COLO668 (cell line): Measurements from ENCODE around the gene IL12RB2.
"Not testable (repeated sequence)": the region's sequence is repeated elsewhere in the genome, so short reads cannot be mapped to it uniquely, and the experiment has no call there.

Experiments
- DNase-seq: peaks from one replicate; lab custom pipeline; 2025; ENCODE audit not compliant: unreplicated experiment; lab: John Stamatoyannopoulos, UW

The IL12RB2 gene

DNA sequence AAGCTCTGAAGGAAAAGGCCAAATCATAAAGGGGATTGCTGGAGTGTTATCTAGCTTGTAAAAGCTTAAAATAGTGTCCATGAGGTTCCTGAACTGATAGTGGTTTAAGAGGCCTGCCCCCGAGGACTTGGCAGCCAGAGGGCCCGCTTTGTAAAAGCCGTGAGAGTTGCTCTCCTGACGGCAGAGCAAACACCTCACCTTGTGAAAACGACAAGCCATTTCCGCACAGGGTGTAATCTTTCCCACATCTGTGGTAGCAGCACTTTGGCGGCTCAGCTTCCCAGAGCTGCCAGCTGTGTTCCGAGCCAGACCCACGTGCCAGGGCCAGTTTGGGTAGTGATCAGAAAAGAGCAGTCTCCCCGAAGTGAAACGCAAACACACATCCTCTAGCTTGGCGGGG lies 85.6 kb downstream of the IL12RB2 start:
- no peak for DNase-seq

DNA sequence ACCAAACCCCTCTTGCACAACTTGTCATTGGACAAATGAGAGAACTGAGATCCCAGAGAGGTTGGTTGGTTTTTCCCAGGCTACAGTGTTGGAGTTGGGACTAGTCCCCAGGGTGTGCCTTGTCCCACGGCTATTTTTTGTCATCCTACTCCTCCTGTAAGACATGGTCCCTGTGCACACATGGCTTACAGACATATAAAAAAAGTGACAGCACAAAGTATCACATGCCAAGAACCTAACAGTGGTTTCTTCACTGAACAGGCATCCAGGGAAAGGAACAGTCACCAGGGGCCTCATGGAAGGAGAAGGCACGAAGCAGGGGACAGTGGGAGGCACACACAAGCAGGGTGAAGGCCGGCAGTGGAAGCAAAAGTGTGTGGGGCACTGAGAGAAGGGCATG lies 86.1 kb downstream of the IL12RB2 start:
- DNase-seq = no peak

DNA sequence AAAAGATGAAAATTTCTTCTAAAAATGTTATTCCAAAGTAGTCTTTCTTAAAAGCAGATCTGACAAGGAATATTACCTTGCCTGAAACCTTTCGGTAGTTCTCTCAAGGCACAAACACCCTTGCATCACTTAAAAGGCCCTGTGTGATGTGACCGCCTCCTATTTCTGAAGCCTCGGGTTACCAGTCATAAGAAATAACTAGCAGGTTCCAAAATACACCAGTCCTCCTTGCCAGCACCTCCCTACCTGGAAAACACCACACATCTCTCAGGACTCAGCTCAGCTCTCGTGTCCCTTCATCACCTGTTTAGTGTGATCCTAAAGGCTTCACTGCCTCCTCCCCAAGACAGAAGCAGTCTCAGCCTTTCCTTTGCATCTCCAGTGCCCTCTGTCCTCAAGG lies 86.9 kb downstream of the IL12RB2 start:
- no peak for DNase-seq

DNA sequence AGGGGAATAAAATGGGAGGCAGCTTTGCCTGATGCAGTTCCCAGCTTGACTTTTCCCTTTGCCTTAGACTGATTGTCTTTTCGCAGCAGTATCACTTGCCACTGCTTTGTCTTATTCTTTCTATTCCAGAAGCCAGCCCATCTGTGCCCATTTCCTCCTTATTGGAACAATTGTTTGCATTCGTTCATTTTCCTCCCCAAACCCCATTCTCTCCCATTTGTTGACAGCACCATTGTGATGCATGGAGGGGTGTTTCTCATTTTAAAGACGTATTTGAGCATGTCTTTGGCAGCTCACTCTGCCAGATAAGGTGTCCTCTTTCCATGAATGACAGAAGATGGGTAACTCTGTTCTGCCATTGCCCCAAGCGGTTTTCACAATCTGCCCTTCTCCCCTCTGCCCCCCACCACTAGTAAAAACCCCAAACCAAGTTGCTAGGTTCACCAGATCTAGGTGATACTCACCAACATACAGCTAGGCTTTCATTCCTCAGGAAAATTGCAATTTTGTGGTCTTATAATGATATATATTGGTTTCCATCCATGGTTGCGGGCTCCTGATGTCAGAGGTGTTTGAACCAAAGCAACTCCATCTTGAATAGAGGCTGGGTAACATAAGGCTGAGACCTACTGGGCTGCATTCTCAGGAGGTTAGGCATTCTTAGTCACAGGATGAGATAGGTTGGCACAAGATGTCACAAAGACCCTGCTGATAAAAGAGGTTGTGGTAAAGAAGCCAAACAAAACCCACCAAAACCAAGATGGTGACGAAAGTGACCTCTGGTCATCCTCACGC lies 91.7 kb downstream of the IL12RB2 start:
- no peak for DNase-seq

DNA sequence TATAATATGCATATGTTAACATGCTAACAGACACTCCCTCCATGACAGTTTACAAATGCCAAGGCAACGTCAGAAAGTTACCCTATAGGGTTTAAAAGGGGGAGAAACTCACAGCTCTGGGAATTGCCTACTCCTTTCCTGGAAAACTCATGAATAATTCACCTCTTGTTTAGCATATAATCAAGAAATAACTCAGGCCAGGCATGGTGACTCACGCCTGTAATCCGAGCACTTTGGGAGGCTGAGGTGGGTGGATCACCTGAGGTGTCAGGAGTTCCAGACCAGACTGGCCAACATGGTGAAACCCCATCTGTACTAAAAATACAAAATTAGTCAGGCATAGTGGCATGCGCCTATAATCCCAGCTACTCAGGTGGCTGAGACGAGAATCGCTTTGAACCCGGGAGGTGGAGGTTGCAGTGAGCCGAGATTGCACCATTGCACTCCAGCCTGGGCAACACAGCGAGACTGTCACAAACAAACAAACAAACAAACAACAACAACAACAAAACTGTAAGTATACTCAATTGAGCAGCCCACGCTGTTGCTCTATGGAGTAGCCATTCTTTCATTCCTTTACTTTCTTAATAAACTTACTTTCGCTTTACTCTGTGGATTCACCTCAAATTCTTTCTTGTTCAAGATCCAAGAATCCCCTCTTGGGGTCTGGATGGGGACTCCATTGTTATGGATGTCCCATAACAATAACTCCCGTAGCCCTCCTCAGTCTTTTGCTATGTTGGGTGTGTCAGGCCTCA lies 92.5 kb downstream of the IL12RB2 start:
- peak; percentile 54 for DNase-seq

DNA sequence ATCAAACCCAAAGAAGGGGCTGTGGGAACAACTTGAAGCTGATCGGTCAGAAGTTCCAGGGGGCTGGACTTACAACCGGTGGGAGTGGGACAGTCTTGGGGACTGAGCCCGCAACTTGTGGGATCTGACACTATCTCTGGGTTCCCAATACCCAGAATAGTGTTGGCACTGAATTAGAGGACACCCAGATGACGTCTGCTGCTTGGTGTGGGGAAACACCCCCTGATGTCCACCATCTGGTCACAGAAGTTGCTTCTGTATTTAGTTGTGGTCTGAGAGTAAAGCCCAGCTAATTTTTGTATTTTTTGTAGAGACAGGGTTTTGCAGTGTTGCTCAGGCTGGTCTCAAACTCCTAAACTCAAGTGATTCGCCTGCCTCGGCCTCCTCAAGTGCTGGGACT lies 93.8 kb downstream of the IL12RB2 start:
- no peak for DNase-seq

DNA sequence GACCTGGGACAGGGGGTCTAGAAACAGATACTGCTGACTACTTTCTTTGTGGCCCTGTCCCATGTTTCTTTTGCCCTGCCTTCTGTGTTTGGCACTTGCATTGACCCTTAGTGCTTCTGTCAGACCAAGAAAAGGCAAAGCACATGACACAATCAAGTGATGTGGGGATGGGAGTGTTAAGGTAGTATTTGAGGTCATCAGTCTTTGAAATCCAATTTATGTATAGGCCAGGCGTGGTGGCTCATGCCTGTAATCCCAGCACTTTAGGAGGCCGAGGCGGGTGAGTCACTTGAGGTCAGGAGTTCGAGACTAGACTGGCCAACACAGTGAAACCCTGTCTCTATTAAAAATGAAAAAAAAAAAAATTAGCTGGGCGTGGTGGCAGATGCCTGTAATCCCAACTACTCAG lies 96.5 kb downstream of the IL12RB2 start:
- no peak for DNase-seq

DNA sequence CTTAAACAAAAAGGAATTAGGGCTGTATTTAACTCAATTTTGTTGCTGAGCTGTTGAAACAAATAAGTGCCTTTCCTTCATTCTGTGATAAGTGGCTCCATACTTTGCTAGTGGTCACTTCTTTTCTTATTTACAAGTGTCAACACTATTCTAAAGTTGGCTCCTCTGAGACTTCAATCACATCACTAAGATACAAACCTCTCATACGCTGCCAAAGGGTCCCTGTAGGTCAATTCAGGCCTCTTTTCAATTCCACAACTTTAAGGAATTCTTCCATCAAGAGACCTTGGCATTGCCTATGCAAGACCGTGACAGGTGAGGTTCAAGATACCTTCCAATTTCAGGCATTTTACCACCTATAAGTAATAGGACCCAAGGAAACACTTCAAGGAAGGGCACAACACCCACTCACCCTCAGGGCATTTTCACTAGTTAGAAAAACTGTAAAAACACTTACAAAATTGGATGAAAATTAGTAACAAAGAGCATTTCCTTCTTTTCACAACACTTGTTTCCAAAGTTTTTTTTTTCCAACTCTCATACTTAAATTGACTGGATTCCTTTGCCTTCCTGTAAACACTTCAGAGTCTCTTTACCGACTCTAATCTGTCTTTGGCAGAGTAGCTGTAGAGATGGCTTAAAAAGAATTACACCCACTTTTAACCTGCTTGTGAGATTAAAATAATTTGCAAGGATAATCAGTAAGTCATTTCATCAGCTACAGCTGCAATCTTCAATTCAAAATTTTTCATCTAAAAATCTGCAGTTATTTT lies 98.0 kb downstream of the IL12RB2 start:
- DNase-seq = no peak

DNA sequence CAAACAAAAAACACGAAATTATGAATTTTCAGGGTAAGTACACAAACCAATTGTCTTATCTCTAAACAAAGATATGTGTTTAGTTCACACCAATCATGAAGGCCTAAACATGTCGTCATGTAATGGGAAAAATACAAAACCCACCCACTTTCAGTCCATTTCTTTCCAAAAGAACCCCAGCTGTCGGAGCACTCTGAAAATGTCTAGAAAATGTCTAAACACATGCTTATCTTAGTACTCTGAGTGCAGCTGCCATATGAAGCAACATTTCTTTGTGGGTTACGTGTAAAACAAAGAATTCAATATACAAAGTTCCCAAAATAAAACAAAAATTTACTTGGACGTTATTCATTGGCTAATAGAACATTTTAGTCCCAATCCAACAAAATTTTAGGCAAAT lies 99.8 kb downstream of the IL12RB2 start:
- no peak for DNase-seq

DNA sequence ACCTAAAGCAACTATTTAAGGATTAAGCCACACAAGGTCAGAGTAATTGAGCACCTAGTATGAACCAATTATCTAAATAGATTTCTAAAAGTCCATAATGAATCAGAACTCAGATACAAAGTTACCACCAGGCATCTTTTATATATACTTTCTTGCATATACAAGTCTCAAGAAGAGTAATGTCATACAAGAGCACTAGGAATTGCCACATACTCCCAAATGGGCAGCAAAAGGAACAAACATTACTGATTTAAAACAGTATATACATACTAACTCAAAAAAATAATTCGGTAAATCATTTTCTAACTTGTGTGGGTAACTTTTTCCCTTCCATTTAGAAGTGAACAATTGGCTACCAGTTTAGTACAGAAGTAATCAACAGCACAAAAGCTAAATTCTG lies 100.5 kb downstream of the IL12RB2 start:
- no peak for DNase-seq

DNA sequence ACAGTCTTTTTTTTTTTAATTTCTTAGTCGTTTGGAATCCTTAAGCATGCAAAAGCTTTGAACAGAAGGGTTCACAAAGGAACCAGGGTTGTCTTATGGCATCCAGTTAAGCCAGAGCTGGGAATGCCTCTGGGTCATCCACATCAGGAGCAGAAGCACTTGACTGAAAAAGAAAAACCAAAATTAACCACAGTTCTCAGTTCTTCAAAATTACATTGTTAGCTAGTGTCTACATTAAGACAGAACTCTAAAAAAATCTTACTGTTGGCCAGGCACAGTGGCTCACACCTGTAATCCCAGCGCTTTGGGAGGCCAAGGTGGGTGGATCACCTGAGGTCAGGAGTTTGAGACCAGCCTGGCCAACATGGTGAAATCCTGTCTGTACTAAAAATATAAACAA lies 105.4 kb downstream of the IL12RB2 start:
- not testable (repeated sequence) for DNase-seq

DNA sequence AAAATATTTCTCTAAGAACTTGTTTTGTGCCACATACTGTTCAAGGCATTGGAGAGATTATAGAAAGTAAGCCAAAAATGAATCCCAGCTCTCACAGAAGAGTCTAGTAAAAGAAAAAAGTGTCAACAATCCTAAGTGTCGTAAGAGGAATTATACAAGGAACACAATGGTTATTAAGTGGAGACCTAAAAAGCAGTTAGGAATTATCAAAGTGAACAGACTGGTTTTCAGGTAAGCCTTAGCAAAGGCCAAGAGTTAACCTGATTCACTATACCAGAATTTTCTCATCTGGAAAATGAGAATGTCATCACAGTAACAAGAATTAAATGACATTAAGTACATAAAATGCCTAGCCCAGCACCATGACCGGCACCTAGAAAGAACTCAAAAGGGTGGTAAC lies 106.9 kb downstream of the IL12RB2 start:
- no peak for DNase-seq

DNA sequence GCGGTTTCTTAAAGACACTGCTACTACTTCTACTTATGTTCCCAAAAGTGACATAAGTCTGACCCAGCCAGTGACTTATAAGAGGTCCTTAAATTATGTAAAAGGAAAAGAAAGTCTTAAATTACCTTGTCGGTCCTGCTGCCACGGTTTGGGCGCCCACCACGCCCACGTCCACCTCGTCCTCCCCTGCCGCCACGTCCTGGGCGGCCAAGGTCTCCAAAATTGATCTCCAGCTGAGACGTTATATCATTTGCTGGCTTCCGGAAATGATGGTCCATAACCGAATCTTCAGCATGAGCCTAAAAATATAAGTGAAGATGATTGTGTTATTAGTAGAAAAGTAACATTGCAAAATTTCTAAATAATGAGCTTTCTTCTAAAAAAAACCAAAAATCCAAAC lies 107.4 kb downstream of the IL12RB2 start:
- DNase-seq = no peak

DNA sequence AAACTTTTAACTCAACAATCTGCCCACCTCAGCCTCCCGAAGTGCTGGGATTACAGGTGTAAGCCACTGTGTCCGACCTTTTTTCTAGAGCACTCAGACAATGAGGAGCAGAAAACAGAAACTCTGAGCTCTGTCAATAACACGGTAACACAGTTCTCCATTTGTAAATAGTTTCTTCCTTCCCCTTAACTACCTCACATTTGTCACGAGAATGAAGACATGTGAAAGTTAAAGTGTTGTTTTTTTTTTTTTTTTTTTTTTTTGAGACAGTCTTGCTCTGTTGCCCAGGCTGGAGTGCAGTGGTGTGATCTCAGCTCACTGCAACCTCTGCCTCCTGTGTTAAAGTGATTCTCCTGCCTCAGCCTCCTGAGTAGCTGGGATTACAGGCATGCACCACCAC lies 110.1 kb downstream of the IL12RB2 start:
- not testable (repeated sequence) for DNase-seq

DNA sequence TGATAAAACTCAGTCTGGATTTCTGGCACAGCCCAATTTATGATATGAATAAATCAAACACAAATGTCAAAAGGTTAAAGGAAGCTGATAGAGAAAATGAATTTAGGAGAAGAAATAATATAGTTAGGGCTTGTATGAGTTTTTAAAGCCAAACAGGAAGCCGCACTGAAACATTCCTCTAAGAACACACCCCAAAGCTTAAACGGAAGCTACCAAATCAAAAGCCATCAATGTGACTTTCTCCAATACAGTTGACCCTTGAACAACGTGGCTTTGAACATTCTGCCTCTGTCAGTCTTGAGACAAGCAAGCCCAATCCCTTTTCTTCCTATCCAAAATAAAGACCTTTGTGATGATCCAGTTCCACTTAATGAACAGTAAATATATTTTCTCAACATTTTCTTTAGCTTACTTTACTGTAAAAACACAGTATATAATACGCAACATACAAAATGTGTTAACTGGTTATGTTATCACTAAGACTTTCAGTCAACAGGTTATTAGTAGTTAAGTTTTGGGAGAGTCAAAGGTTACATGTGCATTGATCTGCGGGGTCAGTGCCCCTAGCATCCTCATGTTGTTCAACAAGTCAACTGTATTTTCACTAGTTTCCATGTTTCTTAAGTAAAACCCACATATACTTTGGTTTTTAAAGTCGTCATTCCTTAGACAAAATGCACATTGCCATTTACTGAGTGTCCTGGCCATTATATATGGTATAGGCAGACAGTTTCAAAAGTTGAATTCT lies 111.3 kb downstream of the IL12RB2 start:
- DNase-seq = no peak

DNA sequence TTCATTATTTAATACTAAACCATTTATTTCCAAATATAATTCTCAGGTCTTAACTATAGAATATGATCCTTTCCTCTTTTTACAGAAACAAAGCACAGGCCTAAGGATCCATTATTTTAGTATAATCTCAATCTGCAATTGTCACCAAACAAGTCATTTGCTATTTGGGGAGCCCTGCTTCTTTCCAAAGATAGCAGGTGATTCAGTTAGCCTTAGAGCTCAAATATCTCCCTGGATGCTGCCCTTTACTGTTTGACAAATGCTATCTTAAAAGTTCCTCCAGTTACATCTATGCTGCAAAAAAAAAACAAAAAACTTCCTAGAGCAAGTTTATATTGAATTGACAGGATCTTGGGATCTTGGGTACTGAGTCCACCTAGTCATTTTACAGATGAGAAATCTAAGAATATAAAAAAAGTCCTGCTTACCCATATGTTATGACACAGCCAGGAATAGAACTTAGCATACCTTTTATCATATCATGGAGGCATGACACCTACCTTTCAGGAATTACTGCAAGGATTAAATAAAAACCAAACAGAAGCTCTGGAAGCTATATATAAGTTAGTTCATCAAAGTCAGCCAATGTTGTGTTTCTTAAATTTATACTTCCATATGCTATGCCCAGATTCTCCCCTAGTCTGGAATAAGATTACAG lies 113.3 kb downstream of the IL12RB2 start:
- no peak for DNase-seq

DNA sequence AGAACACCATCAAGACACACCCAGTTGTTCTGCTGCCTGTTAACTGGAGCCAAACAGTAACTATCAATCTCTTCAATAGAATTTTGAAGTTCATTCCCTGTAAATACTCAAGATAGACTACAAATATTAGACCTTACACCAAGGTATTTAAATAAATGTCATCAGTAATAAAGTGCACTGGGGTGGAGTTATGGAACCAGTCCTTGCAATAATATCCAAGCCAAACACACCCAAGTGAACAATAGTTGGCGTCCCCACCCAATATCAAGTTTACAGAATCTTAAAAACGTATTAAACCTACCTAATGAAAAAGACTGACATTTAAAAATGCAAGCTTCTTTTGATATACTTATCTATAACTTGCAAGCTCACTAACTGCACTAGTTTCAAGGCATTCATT lies 119.8 kb downstream of the IL12RB2 start:
- DNase-seq = no peak

DNA sequence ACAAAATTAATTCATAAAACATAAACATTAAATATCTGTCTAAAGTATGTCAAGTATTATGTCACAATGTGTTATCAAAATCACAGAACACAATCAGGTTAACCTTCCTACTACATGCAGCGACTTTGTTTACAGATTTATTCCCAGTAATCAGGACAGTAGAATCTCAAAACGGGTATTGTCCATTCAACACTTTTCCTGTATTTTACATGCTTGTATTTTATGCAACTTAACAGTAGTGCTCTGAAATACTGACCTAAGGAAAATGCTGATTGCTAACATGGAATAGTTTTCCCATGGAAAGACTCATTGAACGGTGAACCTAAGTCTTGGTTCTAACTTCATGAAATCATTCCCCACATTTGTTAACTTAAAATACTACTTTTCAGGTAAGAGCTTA lies 120.3 kb downstream of the IL12RB2 start:
- no peak for DNase-seq

DNA sequence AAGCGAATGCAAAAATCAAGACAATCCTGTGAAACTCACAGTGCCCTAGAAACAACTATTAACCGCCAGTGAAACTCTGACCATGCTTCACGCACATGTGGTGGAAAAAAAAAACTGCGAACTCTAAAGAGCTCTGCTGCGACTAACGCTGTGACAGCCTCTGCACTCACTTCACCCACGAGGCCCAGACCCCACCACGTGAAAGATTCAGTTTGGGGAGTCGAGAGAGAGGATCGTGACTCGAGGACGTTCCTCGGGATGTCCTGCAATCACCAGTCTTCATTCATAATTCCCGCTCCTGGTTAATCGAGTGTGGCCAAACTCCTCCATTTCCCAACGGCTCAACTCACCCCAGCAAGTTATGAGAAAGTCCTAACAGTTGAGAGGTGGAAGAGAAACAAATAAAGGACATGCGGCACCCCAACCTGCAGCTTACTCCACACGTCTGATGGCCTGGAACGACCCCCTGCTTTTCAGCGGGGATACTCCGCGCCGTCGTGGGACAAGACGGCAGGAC lies 121.4 kb downstream of the IL12RB2 start:
- DNase-seq = peak; percentile 58
